Activated CD4-positive, CD25-positive, alpha-beta regulatory T cell treated with anti-CD3 and anti-CD28 coated beads, Interleukin-2, amount 50 U/mL, for 72 hours (primary cell): Measurements from ENCODE around the gene ZNF784.
"Not testable (repeated sequence)": the region's sequence is repeated elsewhere in the genome, so short reads cannot be mapped to it uniquely, and the experiment has no call there.

ENCODE experiments used
- DNase-seq: peaks from one replicate; pipeline ENCODE4 v3.0.0; 2021

The ZNF784 gene

DNA sequence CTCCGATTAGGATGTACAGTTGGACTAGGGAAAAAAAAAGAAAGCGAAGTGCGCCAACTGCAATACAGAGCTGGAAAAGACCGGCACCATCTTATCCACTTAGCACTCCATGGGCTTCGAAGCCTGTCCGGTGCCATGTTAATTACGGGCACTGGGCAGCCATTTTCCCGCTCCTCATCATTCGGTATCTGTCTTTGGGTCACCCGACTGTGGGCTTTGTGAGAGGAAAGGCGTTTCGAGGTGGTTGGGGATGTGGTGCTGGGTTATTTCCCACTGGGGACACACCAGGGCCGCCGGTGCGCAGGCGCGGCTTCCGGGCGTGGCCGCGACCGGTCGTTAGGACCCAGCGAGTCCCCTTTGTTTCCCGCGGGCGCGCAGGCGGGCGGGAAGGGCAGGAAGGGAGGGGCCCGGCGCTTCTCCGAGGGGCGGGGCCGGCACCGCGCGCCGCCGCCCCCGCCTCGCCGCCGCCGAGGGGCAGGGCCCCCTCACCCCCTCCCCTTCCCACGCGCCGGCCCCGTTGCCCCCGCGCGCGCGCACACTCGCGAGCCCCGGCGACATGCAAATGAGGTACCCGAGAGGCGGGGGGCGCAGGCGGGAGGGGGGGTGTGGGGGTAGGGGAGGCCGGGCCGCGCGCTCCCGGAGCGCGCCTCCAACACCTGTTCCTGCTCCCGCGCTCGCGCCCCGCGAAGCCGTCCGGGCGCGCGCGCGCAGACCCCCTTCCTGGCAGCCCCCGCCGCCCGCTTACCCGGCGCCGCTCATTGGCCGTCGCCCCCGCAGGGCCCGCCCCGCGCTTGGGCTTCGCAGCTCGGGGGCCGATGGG lies 24.3 kb downstream of the ZNF784 start, which contains the start of gene ZNF524:
Gene ZNF524 (plus strand): TSS at position 447 of the 820 bp plus-strand sequence. CDS start 1,825 bp downstream, outside the sequence.
- DNase-seq: peak; percentile 85

DNA sequence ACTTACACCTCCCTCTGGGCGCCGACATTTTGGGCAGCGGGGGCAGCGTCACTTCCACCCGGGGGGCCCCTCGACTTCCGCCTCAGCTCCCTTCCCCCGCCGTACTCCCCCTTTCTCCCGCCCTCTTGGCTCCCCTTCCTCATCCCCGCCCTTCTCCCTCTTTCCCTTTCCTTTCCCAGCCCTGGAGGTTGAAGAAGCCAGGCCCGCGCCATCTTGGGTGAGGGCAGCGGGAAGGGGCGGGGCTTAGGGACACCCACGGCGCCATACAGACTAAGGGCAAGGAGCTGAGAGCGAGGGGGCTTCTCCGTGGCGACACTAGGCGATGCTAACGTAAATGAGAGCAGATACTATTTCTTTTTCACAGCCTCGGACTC lies 24.9 kb downstream of the ZNF784 start, which contains the start of gene FIZ1:
Gene FIZ1 (minus strand): TSS at position 50 of the 374 bp plus-strand sequence. CDS start 1,652 bp downstream, outside the sequence.
- peak; percentile 91 for DNase-seq

- DNase-seq: peak; percentile 96
Observed at GRCh38 chr19:55598719-55599467, 25.5 kb downstream of the ZNF784 start.

GRCh38 chr19:55598034-55598433 lies 26.3 kb downstream of the ZNF784 start:
- DNase-seq: no peak

GRCh38 chr19:55597501-55597921 lies 26.9 kb downstream of the ZNF784 start:
- DNase-seq: no peak

GRCh38 chr19:55596304-55596703 lies 28.1 kb downstream of the ZNF784 start:
- no peak for DNase-seq

DNA sequence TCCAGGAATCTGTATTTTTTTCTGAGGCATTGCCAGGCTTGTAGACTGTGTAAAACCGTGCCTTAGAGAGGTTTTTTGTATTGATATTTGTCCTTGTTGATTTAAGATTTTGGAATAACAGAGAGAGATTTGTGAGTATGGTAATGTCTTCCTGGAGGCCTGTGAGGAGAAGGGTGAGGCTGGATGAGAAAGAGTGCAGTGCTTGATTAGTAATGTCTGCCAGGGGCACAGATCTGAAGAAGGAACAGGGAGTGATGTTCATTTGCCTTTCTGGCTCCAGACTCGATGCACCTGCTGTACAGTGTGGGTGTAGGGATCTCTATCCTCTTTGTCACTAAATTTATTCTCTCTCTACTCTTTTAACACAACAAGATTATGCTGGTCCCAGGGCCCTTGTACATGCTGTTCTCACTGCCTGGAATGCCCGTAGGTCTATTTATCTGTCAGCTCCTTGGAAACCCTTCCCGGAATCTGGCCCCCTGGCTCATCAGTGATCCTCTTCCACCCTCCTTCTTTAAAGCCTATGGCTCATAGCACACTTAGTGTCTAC lies 29.3 kb downstream of the ZNF784 start:
- no peak for DNase-seq

GRCh38 chr19:55593096-55593772 lies 31.1 kb downstream of the ZNF784 start:
- DNase-seq: no peak

- no peak for DNase-seq
Observed at GRCh38 chr19:55592391-55593090, 31.8 kb downstream of the ZNF784 start.

GRCh38 chr19:55591555-55591954 lies 32.8 kb downstream of the ZNF784 start:
- no peak for DNase-seq

GRCh38 chr19:55590617-55591016 lies 33.7 kb downstream of the ZNF784 start:
- no peak for DNase-seq

- no peak for DNase-seq
Observed at GRCh38 chr19:55590109-55590508, 34.3 kb downstream of the ZNF784 start.

DNA sequence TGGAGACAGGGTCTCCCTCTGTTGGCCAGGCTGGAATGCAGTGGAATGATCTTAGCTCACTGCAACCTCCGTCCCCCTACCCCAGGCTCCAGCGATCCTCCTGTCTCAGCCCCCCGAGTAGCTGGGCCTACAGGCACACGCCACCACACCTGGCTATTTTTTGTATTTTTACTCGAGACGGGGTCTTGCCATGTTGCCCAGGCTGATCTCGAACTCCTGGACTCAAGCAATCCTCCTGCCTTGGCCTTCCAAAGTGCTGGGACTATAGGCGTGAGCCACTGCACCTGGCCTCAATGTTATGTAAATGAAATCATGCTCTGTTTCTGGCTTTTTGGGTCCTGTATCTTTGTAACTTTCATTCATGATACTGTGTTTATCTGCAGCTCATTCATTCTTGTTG lies 35.6 kb downstream of the ZNF784 start:
- no peak for DNase-seq

GRCh38 chr19:55586976-55587668 lies 37.2 kb downstream of the ZNF784 start:
- DNase-seq: peak; percentile 88

GRCh38 chr19:55585658-55586339 lies 38.6 kb downstream of the ZNF784 start:
- no peak for DNase-seq

DNA sequence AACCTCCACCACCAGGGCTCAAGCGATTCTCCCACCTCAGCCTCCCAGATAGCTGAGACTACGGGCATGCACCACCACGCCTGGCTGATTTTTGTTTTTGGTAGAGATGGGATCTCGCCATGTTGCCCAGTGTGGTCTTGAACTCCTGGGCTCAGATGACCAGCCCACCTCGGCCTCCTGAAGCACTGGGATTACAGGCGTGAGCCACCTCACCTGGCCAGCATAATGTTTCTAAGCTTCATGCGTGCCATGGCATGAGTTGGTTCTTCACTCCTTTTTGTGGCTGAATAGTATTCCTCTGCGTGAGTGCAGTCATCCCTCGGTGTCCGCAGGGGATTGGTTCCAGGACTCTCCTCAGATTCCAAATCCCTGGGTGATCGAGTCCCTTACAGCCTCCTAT lies 39.5 kb downstream of the ZNF784 start:
- DNase-seq: no peak

DNA sequence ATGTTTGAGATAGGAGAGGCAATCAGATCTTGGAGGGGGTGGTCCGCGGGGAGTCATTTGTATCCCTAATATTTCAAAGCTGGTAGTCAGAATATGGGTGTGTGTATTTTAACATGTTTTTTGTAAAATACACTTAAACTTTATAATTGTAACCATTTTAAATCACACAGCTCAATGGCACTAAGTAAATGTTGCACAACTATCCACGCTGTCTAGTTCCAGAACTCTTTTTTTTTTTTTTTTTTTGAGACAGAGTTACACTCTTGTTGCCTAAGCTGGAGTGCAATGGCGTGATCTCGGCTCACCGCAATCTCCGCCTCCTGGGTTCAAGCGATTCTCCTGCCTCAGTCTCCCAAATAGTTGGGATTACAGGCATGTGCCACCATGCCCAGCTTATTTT lies 40.5 kb downstream of the ZNF784 start:
- DNase-seq: not testable (repeated sequence)

DNA sequence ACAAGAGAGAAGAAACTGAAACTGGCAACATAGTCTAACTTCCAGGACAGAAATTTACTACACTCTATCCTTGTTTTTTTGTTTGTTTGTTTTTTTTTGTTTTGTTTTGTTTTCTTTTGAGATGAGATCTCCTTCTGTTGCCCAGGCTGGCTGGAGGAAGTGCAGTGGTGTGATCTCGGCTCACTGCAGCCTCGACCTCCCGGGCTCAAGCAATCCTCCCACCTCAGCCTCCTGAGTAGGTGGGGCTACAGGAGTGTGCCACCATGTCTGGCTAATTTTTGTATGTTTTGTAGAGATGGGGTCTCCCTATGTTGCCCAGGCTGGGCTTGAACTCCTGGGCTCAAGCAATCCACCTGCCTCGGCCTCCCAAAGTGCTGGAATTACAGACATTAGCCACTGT lies 42.1 kb downstream of the ZNF784 start:
- not testable (repeated sequence) for DNase-seq

- no peak for DNase-seq
Observed at GRCh38 chr19:55581823-55582223, 42.5 kb downstream of the ZNF784 start.

GRCh38 chr19:55581145-55581822 lies 43.1 kb downstream of the ZNF784 start:
- no peak for DNase-seq
